ENCODE measurements around the gene PCNP. TPM values are rescaled to one million over a fixed set of nuclear protein-coding genes. Genes with fewer than 3 reads are reported as not detected.

PCNP gene
- total and polyA plus RNA-seq, 9 of the 15 experiments (the other 6 are each of a cell fraction or from before 2014, with no cell fraction given) = 54.3 to 170 (median 150) TPM

- no peak for TF ChIP-seq RNF219 (CRISPR knock-in tag; IDR thresholded peaks at IDR 0.05)
- TF ChIP-seq, protein P1, sequence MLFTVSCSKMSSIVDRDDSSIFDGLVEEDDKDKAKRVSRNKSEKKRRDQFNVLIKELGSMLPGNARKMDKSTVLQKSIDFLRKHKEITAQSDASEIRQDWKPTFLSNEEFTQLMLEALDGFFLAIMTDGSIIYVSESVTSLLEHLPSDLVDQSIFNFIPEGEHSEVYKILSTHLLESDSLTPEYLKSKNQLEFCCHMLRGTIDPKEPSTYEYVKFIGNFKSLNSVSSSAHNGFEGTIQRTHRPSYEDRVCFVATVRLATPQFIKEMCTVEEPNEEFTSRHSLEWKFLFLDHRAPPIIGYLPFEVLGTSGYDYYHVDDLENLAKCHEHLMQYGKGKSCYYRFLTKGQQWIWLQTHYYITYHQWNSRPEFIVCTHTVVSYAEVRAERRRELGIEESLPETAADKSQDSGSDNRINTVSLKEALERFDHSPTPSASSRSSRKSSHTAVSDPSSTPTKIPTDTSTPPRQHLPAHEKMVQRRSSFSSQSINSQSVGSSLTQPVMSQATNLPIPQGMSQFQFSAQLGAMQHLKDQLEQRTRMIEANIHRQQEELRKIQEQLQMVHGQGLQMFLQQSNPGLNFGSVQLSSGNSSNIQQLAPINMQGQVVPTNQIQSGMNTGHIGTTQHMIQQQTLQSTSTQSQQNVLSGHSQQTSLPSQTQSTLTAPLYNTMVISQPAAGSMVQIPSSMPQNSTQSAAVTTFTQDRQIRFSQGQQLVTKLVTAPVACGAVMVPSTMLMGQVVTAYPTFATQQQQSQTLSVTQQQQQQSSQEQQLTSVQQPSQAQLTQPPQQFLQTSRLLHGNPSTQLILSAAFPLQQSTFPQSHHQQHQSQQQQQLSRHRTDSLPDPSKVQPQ (CRISPR knock-in tag; IDR thresholded peaks at IDR 0.05; ENCODE audit: borderline replicate concordance) = no peak
- no peak for TF ChIP-seq TSC22D4 (tag; IDR thresholded peaks at IDR 0.05)
- TF ChIP-seq ZNF133 (CRISPR knock-in tag; IDR thresholded peaks at IDR 0.05) = no peak
- TF ChIP-seq ELF2 (CRISPR knock-in tag; IDR thresholded peaks at IDR 0.05) = no peak
- no peak for TF ChIP-seq XRCC4 (IDR thresholded peaks at IDR 0.05; ENCODE audit: extremely low read depth, insufficient read depth, insufficient read length)
- TF ChIP-seq C11orf30 (IDR thresholded peaks at IDR 0.05; ENCODE audit: low read depth) = no peak
- TF ChIP-seq POLR2B (IDR thresholded peaks at IDR 0.05; ENCODE audit: low read depth, partially characterized antibody) = no peak
- no peak for TF ChIP-seq PHF20 (IDR thresholded peaks at IDR 0.05; ENCODE audit: partially characterized antibody)
- TF ChIP-seq MTF1 (CRISPR knock-in tag; IDR thresholded peaks at IDR 0.05; ENCODE audit: borderline replicate concordance) = no peak
- TF ChIP-seq, protein P2, sequence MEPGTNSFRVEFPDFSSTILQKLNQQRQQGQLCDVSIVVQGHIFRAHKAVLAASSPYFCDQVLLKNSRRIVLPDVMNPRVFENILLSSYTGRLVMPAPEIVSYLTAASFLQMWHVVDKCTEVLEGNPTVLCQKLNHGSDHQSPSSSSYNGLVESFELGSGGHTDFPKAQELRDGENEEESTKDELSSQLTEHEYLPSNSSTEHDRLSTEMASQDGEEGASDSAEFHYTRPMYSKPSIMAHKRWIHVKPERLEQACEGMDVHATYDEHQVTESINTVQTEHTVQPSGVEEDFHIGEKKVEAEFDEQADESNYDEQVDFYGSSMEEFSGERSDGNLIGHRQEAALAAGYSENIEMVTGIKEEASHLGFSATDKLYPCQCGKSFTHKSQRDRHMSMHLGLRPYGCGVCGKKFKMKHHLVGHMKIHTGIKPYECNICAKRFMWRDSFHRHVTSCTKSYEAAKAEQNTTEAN (CRISPR knock-in tag; IDR thresholded peaks at IDR 0.05) = no peak
- TF ChIP-seq, protein P3, sequence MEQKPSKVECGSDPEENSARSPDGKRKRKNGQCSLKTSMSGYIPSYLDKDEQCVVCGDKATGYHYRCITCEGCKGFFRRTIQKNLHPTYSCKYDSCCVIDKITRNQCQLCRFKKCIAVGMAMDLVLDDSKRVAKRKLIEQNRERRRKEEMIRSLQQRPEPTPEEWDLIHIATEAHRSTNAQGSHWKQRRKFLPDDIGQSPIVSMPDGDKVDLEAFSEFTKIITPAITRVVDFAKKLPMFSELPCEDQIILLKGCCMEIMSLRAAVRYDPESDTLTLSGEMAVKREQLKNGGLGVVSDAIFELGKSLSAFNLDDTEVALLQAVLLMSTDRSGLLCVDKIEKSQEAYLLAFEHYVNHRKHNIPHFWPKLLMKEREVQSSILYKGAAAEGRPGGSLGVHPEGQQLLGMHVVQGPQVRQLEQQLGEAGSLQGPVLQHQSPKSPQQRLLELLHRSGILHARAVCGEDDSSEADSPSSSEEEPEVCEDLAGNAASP (IDR thresholded peaks at IDR 0.05) = no peak
- no peak for TF ChIP-seq MECOM (CRISPR knock-in tag; IDR thresholded peaks at IDR 0.05)
- TF ChIP-seq, protein P4, sequence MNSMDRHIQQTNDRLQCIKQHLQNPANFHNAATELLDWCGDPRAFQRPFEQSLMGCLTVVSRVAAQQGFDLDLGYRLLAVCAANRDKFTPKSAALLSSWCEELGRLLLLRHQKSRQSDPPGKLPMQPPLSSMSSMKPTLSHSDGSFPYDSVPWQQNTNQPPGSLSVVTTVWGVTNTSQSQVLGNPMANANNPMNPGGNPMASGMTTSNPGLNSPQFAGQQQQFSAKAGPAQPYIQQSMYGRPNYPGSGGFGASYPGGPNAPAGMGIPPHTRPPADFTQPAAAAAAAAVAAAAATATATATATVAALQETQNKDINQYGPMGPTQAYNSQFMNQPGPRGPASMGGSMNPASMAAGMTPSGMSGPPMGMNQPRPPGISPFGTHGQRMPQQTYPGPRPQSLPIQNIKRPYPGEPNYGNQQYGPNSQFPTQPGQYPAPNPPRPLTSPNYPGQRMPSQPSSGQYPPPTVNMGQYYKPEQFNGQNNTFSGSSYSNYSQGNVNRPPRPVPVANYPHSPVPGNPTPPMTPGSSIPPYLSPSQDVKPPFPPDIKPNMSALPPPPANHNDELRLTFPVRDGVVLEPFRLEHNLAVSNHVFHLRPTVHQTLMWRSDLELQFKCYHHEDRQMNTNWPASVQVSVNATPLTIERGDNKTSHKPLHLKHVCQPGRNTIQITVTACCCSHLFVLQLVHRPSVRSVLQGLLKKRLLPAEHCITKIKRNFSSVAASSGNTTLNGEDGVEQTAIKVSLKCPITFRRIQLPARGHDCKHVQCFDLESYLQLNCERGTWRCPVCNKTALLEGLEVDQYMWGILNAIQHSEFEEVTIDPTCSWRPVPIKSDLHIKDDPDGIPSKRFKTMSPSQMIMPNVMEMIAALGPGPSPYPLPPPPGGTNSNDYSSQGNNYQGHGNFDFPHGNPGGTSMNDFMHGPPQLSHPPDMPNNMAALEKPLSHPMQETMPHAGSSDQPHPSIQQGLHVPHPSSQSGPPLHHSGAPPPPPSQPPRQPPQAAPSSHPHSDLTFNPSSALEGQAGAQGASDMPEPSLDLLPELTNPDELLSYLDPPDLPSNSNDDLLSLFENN (IDR thresholded peaks at IDR 0.05; ENCODE audit: low read depth in 2 of 2, low read length in 2 of 2) = peak in 1 of 2 experiments; percentile 94; a peak in 2 of 4 replicates
Observed at GRCh38 chr3:101529816-101530685, 43.9 kb upstream of the PCNP start (continued).

Measured in K562 (cell line).